ENCODE measurements around the gene NYAP1. TPM values are rescaled to one million over a fixed set of nuclear protein-coding genes. Genes with fewer than 3 reads are reported as not detected.

NYAP1 gene
- total RNA-seq, 1 donor from 2014 or later: 1.2 TPM

GRCh38 chr7:100464210-100464660, 19.5 kb upstream of the NYAP1 start, which contains the start of gene SPACDR:
TSS of gene SPACDR (minus strand) at chr7:100464260. CDS start at chr7:100464025, 235 bp downstream.
- H3K4me1 ChIP-seq: peaks cover 5% of the 10 kb centered on the region
- no peak within 1 kb of the TSS for H3K4me3 ChIP-seq
- no peak within 1 kb of the TSS for H3K4me3 Mint-ChIP-seq
- H3F3A ChIP-seq (ENCODE audit: low read depth): no peaks in the 10 kb centered on the region
- no peak within 1 kb of the TSS for H2AFZ ChIP-seq (replicated peaks)
- H3K36me3 ChIP-seq: no peaks in the 10 kb centered on the region
- H3K9me3 ChIP-seq (ENCODE audit: low read depth): no peaks in the 10 kb centered on the region
- H4K20me1 ChIP-seq (ENCODE audit: low read depth): no peaks in the 10 kb centered on the region
- H3K79me2 ChIP-seq (ENCODE audit: low read depth): no peaks in the 10 kb centered on the region
- H3K4me1 Mint-ChIP-seq: peaks cover 13% of the 10 kb centered on the region
- no peaks in the 10 kb centered on the region for H3K9me3 Mint-ChIP-seq
- H3K9ac ChIP-seq: no peak within 1 kb of the TSS
- H3K27ac Mint-ChIP-seq: no peak within 1 kb of the TSS
- TF ChIP-seq EZH2phosphoT487 (IDR thresholded peaks at IDR 0.05) (no peak), CTCF (IDR thresholded peaks at IDR 0.05) (no peak), EZH2 (IDR thresholded peaks at IDR 0.05) (no peak)
- H3K27me3 ChIP-seq: no peaks in the 10 kb centered on the region
- DNase-seq (ENCODE audit: low spot score): no peak
- no peaks in the 10 kb centered on the region for H3K36me3 Mint-ChIP-seq
- peaks cover 3% of the 10 kb centered on the region for H3K27me3 Mint-ChIP-seq (ENCODE audit: insufficient read depth, low read depth)
- H3K4me2 ChIP-seq: no peak within 1 kb of the TSS
- H3K27ac ChIP-seq: no peak within 1 kb of the TSS

- no peak overlapping the region for H3K27ac ChIP-seq
These were observed 18.9 kb upstream of the NYAP1 start for GRCh38 chr7:100464791-100465190.

GRCh38 chr7:100465299-100465698, 18.4 kb upstream of the NYAP1 start:
- Histone ChIP-seq H2AFZ (replicated peaks) (no peak overlapping the region), H3K4me2 (no peak overlapping the region), H3K9ac (no peak overlapping the region), H4K20me1 (ENCODE audit: low read depth) (peaks cover 2% of the 10 kb centered on the region), H3K79me2 (ENCODE audit: low read depth) (no peaks in the 10 kb centered on the region), H3K36me3 (no peaks in the 10 kb centered on the region), H3K27me3 (no peaks in the 10 kb centered on the region), H3K4me3 (no peak overlapping the region), H3F3A (ENCODE audit: low read depth) (no peaks in the 10 kb centered on the region), H3K9me3 (ENCODE audit: low read depth) (no peaks in the 10 kb centered on the region), H3K27ac (no peak overlapping the region), H3K4me1 (peaks cover 5% of the 10 kb centered on the region)
- TF ChIP-seq CTCF (IDR thresholded peaks at IDR 0.05) (no peak), EZH2 (IDR thresholded peaks at IDR 0.05) (no peak), EZH2phosphoT487 (IDR thresholded peaks at IDR 0.05) (no peak)
- DNase-seq (ENCODE audit: low spot score): no peak
- Mint-ChIP-seq H3K27ac (no peak overlapping the region), H3K36me3 (no peaks in the 10 kb centered on the region), H3K4me3 (no peak overlapping the region), H3K27me3 (ENCODE audit: insufficient read depth, low read depth) (peaks cover 3% of the 10 kb centered on the region), H3K4me1 (peaks cover 16% of the 10 kb centered on the region), H3K9me3 (no peaks in the 10 kb centered on the region)

More at GRCh38 chr7:100464791-100465190, 18.9 kb upstream of the NYAP1 start:
- Histone ChIP-seq H3K9ac (no peak overlapping the region), H4K20me1 (ENCODE audit: low read depth) (peaks cover 2% of the 10 kb centered on the region), H3K4me1 (peaks cover 5% of the 10 kb centered on the region), H2AFZ (replicated peaks) (no peak overlapping the region), H3K4me2 (no peak overlapping the region), H3K9me3 (ENCODE audit: low read depth) (no peaks in the 10 kb centered on the region), H3K27me3 (no peaks in the 10 kb centered on the region), H3K4me3 (no peak overlapping the region), H3K36me3 (no peaks in the 10 kb centered on the region), H3K79me2 (ENCODE audit: low read depth) (no peaks in the 10 kb centered on the region), H3F3A (ENCODE audit: low read depth) (no peaks in the 10 kb centered on the region)
- Mint-ChIP-seq H3K4me3 (no peak overlapping the region), H3K9me3 (no peaks in the 10 kb centered on the region), H3K36me3 (no peaks in the 10 kb centered on the region), H3K4me1 (peaks cover 13% of the 10 kb centered on the region), H3K27ac (no peak overlapping the region), H3K27me3 (ENCODE audit: insufficient read depth, low read depth) (peaks cover 3% of the 10 kb centered on the region)
- TF ChIP-seq EZH2phosphoT487 (IDR thresholded peaks at IDR 0.05): no peak
- TF ChIP-seq EZH2 (IDR thresholded peaks at IDR 0.05): no peak
- no peak for TF ChIP-seq CTCF (IDR thresholded peaks at IDR 0.05)
- DNase-seq (ENCODE audit: low spot score): no peak
